ENCODE data around the gene COPG2.
A peak's percentile ranks its signal among the peaks of the same experiment; 100 is the strongest.
"Not testable (repeated sequence)": the region's sequence is repeated elsewhere in the genome, so short reads cannot be mapped to it uniquely, and the experiment has no call there.

Gene COPG2

GRCh38 chr7:130598056-130598455 lies 70.5 kb downstream of the COPG2 start:
- no peak overlapping the region for H3K4me3 ChIP-seq (ENCODE audit: low read length)
- no peak for DNase-seq (ENCODE audit: low read depth)
- no peak for TF ChIP-seq CTCF (conservative IDR thresholded peaks at IDR 0.05; ENCODE audit: low read length)

- DNase-seq (ENCODE audit: low read depth): peak; percentile 13
- no peak overlapping the region for H3K4me3 ChIP-seq (ENCODE audit: low read length)
- no peak for TF ChIP-seq CTCF (conservative IDR thresholded peaks at IDR 0.05; ENCODE audit: low read length)
These were observed 72.6 kb downstream of the COPG2 start for GRCh38 chr7:130595986-130596385.

GRCh38 chr7:130593033-130593432 lies 75.5 kb downstream of the COPG2 start:
- no peak for TF ChIP-seq CTCF (conservative IDR thresholded peaks at IDR 0.05; ENCODE audit: low read length)
- DNase-seq (ENCODE audit: low read depth): no peak
- H3K4me3 ChIP-seq (ENCODE audit: low read length): no peak overlapping the region

- H3K4me3 ChIP-seq (ENCODE audit: low read length); DNase-seq (ENCODE audit: low read depth): not testable (repeated sequence)
These were observed 77.1 kb downstream of the COPG2 start for GRCh38 chr7:130591464-130591863.

GRCh38 chr7:130585932-130586331 lies 82.6 kb downstream of the COPG2 start:
- DNase-seq (ENCODE audit: low read depth); H3K4me3 ChIP-seq (ENCODE audit: low read length): not testable (repeated sequence)

GRCh38 chr7:130575110-130575509 lies 93.4 kb downstream of the COPG2 start:
- not testable (repeated sequence) for H3K4me3 ChIP-seq (ENCODE audit: low read length); DNase-seq (ENCODE audit: low read depth)

GRCh38 chr7:130570144-130570543 lies 98.4 kb downstream of the COPG2 start:
- DNase-seq (ENCODE audit: low read depth); H3K4me3 ChIP-seq (ENCODE audit: low read length): not testable (repeated sequence)

GRCh38 chr7:130566898-130567280 lies 101.7 kb downstream of the COPG2 start:
- H3K4me3 ChIP-seq (ENCODE audit: low read length): no peak overlapping the region
- no peak for DNase-seq (ENCODE audit: low read depth)
- no peak for TF ChIP-seq CTCF (conservative IDR thresholded peaks at IDR 0.05; ENCODE audit: low read length)

- no peak for DNase-seq (ENCODE audit: low read depth)
- no peak for TF ChIP-seq CTCF (conservative IDR thresholded peaks at IDR 0.05; ENCODE audit: low read length)
- H3K4me3 ChIP-seq (ENCODE audit: low read length): no peak overlapping the region
These were observed 102.2 kb downstream of the COPG2 start for GRCh38 chr7:130566168-130566897.
